ENCODE measurements around the gene GORAB. TPM values are rescaled to one million over a fixed set of nuclear protein-coding genes. Genes with fewer than 3 reads are reported as not detected.

GORAB gene
- total and polyA plus RNA-seq, 2 experiments from 2014 or later = 14.7 to 16.4 TPM

GRCh38 chr1:170592591-170593111 is 60.7 kb downstream of the GORAB start:
- Histone ChIP-seq H3K4me2 (ENCODE audit: unreplicated experiment) (peak overlapping the region; percentile 90), H3K27ac (peak overlapping the region; percentile 90), H3K9me3 (ENCODE audit: low read depth) (no peaks in the 10 kb centered on the region), H3K27me3 (replicated peaks; ENCODE audit: insufficient read depth) (no peaks in the 10 kb centered on the region), H3K9me2 (ENCODE audit: insufficient read depth) (no peaks in the 10 kb centered on the region), H3K36me3 (ENCODE audit: low read depth) (no peaks in the 10 kb centered on the region), H3K9ac (peak overlapping the region; percentile 82), H3K4me3 (peak overlapping the region; percentile 76), H2AFZ (peak overlapping the region; percentile 81), H3K4me1 (ENCODE audit: insufficient read depth) (peaks cover 67% of the 10 kb centered on the region), H4K20me1 (ENCODE audit: insufficient read depth) (no peaks in the 10 kb centered on the region), H3F3A (ENCODE audit: insufficient read depth) (peaks cover 41% of the 10 kb centered on the region), H3K79me2 (ENCODE audit: insufficient read depth) (peaks cover 33% of the 10 kb centered on the region)
- TF ChIP-seq EZH2 (IDR thresholded peaks at IDR 0.05; ENCODE audit: insufficient read depth, poor library complexity, severe bottlenecking) (no peak), EZH2phosphoT487 (IDR thresholded peaks at IDR 0.05; ENCODE audit: insufficient read depth, low read depth) (no peak)
- WGBS, 2 experiments (ENCODE audit: low coverage in 1 of 2, low lambda C conversion rate in 2 of 2, missing lambda C conversion rate in 2 of 2) = 0 to 1% methylated on average over 2 of the region's 2 CpGs
- in situ Hi-C loops (cut with MboI) = no loop called here
- peak; percentile 81 for DNase-seq

DNA sequence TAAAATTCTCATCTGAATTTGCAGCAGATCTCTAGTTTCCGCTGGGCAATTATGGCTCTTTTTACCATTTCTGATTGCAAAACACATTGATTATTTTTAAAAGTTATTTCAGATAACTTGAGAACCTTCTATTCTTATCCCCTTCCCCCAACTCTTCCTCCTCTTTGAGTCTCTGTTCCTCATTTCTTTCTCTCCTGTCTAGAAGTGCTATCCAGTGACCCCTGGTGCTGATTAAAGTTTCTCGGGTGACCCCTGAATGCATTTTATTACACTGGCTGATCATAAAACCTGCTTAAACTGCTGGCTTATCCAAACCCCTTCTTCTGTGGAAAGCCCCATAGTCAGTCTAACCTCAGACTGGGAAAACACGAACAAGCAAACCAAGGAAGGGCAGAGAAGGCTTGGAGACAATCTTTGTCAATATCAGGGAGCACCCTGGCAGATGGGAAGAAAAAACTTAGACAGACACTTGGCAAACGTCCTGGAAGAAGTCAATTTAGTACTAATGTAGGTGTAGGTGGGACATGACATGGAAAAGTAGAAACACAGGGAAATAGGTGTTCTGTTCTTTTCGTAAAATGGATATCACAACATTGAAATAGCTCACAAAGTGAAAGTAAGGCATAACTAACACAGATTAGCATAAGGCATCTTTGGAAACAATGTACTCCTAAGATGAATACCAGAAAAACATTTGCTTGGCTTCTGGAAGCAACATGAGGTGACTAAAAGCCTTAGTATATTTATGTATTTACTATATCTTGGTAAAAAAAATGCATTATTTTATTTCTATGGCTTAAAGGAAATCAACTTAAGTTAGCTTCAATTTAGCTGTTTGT is 61.4 kb downstream of the GORAB start:
- 0 to 1% methylated on average over 5 of the region's 5 CpGs for WGBS, 2 experiments (ENCODE audit: low coverage in 1 of 2, low lambda C conversion rate in 2 of 2, missing lambda C conversion rate in 2 of 2)
- Histone ChIP-seq H3K27me3 (replicated peaks; ENCODE audit: insufficient read depth) (no peaks in the 10 kb centered on the region), H3K4me3 (peak overlapping the region; percentile 76), H3K27ac (peak overlapping the region; percentile 90), H3K36me3 (ENCODE audit: low read depth) (no peaks in the 10 kb centered on the region), H3K4me2 (ENCODE audit: unreplicated experiment) (peak overlapping the region; percentile 90), H3K9ac (peak overlapping the region; percentile 82), H2AFZ (peak overlapping the region; percentile 81), H3K4me1 (ENCODE audit: insufficient read depth) (peaks cover 59% of the 10 kb centered on the region), H3K9me3 (ENCODE audit: low read depth) (no peaks in the 10 kb centered on the region), H3K9me2 (ENCODE audit: insufficient read depth) (no peaks in the 10 kb centered on the region), H3F3A (ENCODE audit: insufficient read depth) (peaks cover 33% of the 10 kb centered on the region), H4K20me1 (ENCODE audit: insufficient read depth) (no peaks in the 10 kb centered on the region), H3K79me2 (ENCODE audit: insufficient read depth) (peaks cover 33% of the 10 kb centered on the region)
- TF ChIP-seq EZH2phosphoT487 (IDR thresholded peaks at IDR 0.05; ENCODE audit: insufficient read depth, low read depth) (no peak), EZH2 (IDR thresholded peaks at IDR 0.05; ENCODE audit: insufficient read depth, poor library complexity, severe bottlenecking) (no peak)
- in situ Hi-C loops (cut with MboI) = no loop called here
- peak; percentile 68 for DNase-seq

DNA sequence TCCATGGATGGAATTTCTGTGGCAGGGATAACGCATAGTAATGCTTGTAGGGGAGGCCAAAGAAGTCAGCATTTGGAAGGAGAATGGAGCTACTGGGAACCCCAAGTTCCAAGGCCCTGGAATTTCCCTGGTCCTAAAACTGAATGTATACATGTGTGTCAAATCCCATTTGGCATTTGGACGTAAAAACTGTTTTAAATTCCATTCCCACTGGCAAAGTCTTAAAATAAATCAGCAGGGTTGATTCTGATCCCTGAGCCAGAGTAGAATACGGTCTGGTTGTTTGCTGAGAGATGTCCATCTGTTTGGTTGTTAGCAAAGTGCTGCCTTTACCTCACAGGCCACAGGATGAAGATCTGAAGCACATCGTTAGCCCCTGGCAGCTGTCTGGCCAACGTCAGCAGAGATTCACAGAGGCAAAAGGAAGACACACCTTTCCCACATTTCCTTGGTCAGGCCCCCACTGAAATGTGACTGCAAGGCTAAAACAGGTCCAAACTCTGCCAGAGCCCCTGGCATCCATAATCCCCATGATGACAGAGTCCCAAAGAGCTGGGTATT is 62.2 kb downstream of the GORAB start:
- WGBS, 2 experiments (ENCODE audit: low coverage in 1 of 2, low lambda C conversion rate in 2 of 2, missing lambda C conversion rate in 2 of 2) = 7 to 17% methylated on average over 5 of the region's 5 CpGs
- Histone ChIP-seq H3K4me2 (ENCODE audit: unreplicated experiment) (peak overlapping the region; percentile 90), H3K9me3 (ENCODE audit: low read depth) (no peaks in the 10 kb centered on the region), H3K4me3 (peak overlapping the region; percentile 76), H2AFZ (peak overlapping the region; percentile 81), H4K20me1 (ENCODE audit: insufficient read depth) (no peaks in the 10 kb centered on the region), H3K79me2 (ENCODE audit: insufficient read depth) (peaks cover 30% of the 10 kb centered on the region), H3K36me3 (ENCODE audit: low read depth) (no peaks in the 10 kb centered on the region), H3K27me3 (replicated peaks; ENCODE audit: insufficient read depth) (no peaks in the 10 kb centered on the region), H3K9me2 (ENCODE audit: insufficient read depth) (no peaks in the 10 kb centered on the region), H3K4me1 (ENCODE audit: insufficient read depth) (peaks cover 52% of the 10 kb centered on the region), H3K27ac (peak overlapping the region; percentile 90), H3K9ac (peak overlapping the region; percentile 82), H3F3A (ENCODE audit: insufficient read depth) (peaks cover 26% of the 10 kb centered on the region)
- peak; percentile 35 for DNase-seq
- no peak for TF ChIP-seq EZH2phosphoT487 (IDR thresholded peaks at IDR 0.05; ENCODE audit: insufficient read depth, low read depth)
- no peak for TF ChIP-seq EZH2 (IDR thresholded peaks at IDR 0.05; ENCODE audit: insufficient read depth, poor library complexity, severe bottlenecking)
- in situ Hi-C loops (cut with MboI) = no loop called here

GRCh38 chr1:170596701-170597100 is 64.7 kb downstream of the GORAB start:
- in situ Hi-C loops (cut with MboI) = no loop called here
- no peak for TF ChIP-seq EZH2phosphoT487 (IDR thresholded peaks at IDR 0.05; ENCODE audit: insufficient read depth, low read depth)
- TF ChIP-seq EZH2 (IDR thresholded peaks at IDR 0.05; ENCODE audit: insufficient read depth, poor library complexity, severe bottlenecking) = no peak
- Histone ChIP-seq H3K27me3 (replicated peaks; ENCODE audit: insufficient read depth) (no peaks in the 10 kb centered on the region), H3K36me3 (ENCODE audit: low read depth) (no peaks in the 10 kb centered on the region), H3K9ac (no peak overlapping the region), H4K20me1 (ENCODE audit: insufficient read depth) (no peaks in the 10 kb centered on the region), H3F3A (ENCODE audit: insufficient read depth) (peaks cover 15% of the 10 kb centered on the region), H3K4me3 (no peak overlapping the region), H3K27ac (no peak overlapping the region), H3K4me2 (ENCODE audit: unreplicated experiment) (no peak overlapping the region), H3K4me1 (ENCODE audit: insufficient read depth) (peaks cover 29% of the 10 kb centered on the region), H3K9me2 (ENCODE audit: insufficient read depth) (no peaks in the 10 kb centered on the region), H3K79me2 (ENCODE audit: insufficient read depth) (peaks cover 9% of the 10 kb centered on the region), H2AFZ (no peak overlapping the region), H3K9me3 (ENCODE audit: low read depth) (no peaks in the 10 kb centered on the region)
- WGBS, 2 experiments (ENCODE audit: low coverage in 1 of 2, low lambda C conversion rate in 2 of 2, missing lambda C conversion rate in 2 of 2) = 94% methylated on average over 5 of the region's 5 CpGs
- no peak for DNase-seq

All from GM23248 (cell line).